Mammary epithelial cell (primary cell): Measurements from ENCODE around the gene FBXO30.

ENCODE experiments used
- EZH2 ChIP-seq: IDR thresholded peaks from 2 replicates; pipeline ENCODE4 v1.6.1; 2012; ENCODE audit warnings: low read length, inconsistent platforms, borderline replicate concordance
- TF ChIP-seq, protein P1 (sequence below), 2 donors: IDR thresholded peaks in 1 of 2; conservative IDR thresholded peaks in 1 of 2; 2 replicates each; pipeline ENCODE4 v1.5.1; 2011 to 2012; ENCODE audit warnings: inconsistent platforms in 2 of 2, low read length in 2 of 2, mild to moderate bottlenecking in 2 of 2, control low read depth in 1 of 2, low read depth in 1 of 2; ENCODE audit not compliant: insufficient read depth in 1 of 2; ENCODE audit errors: extremely low read depth in 1 of 2

GRCh38 chr6:145815309-145816274 lies 997 bp upstream of the FBXO30 start:
- TF ChIP-seq, protein P1, sequence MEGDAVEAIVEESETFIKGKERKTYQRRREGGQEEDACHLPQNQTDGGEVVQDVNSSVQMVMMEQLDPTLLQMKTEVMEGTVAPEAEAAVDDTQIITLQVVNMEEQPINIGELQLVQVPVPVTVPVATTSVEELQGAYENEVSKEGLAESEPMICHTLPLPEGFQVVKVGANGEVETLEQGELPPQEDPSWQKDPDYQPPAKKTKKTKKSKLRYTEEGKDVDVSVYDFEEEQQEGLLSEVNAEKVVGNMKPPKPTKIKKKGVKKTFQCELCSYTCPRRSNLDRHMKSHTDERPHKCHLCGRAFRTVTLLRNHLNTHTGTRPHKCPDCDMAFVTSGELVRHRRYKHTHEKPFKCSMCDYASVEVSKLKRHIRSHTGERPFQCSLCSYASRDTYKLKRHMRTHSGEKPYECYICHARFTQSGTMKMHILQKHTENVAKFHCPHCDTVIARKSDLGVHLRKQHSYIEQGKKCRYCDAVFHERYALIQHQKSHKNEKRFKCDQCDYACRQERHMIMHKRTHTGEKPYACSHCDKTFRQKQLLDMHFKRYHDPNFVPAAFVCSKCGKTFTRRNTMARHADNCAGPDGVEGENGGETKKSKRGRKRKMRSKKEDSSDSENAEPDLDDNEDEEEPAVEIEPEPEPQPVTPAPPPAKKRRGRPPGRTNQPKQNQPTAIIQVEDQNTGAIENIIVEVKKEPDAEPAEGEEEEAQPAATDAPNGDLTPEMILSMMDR (conservative IDR thresholded peaks at IDR 0.05 in 1 of 2, IDR thresholded peaks at IDR 0.05 in 1 of 2; ENCODE audit: extremely low read depth in 1 of 2, insufficient read depth in 1 of 2, low read depth in 1 of 2, low read length in 2 of 2), result no peak
- TF ChIP-seq EZH2, result no peak
